HEK293 (cell line): ENCODE results near the gene SPATA24.

ENCODE experiments used
- CTCF ChIA-PET: fragments of 350-600 bp; formaldehyde crosslinking; extraction: SDS; loops from one replicate; lab custom pipeline; 2021; ENCODE audit warnings: antibody characterized with exemption; lab: Yijun Ruan, JAX
- POLR2A ChIA-PET: fragments of 300-600 bp; formaldehyde crosslinking; extraction: SDS; loops from one replicate; lab custom pipeline; 2020; ENCODE audit warnings: antibody characterized with exemption, inconsistent platforms; lab: Yijun Ruan, JAX
- H3K27ac ChIP-seq: fragments of 200-500 bp; sonication (Bioruptor generic); 2 replicates; pipeline ENCODE4 v1.5.1; 2014; ENCODE audit warnings: low read depth, low read length, control low read depth, inconsistent platforms; ENCODE audit errors: extremely low read depth
- H3K36me3 ChIP-seq, 2 experiments: fragments of 200-500 bp in 1 of 2; sonication (Bioruptor generic) in 1 of 2; 1 replicate in 1 of 2; 2 replicates in 1 of 2; pipeline ENCODE4 v1.5.1; 2014 to 2017; ENCODE audit warnings: inconsistent platforms in 2 of 2, low read length in 2 of 2; ENCODE audit not compliant: control insufficient read depth in 2 of 2, insufficient read depth in 1 of 2
- H3K4me1 ChIP-seq: fragments of 200-500 bp; sonication (Bioruptor generic); 2 replicates; pipeline ENCODE4 v1.5.1; 2014; ENCODE audit warnings: mild to moderate bottlenecking, low read length, inconsistent platforms; ENCODE audit not compliant: control insufficient read depth, insufficient read depth
- H3K4me3 ChIP-seq: 2 replicates; pipeline ENCODE4 v1.5.1; 2011; ENCODE audit warnings: low read depth, mild to moderate bottlenecking, control low read depth, low read length, moderate library complexity
- H3K9me3 ChIP-seq: fragments of 200-500 bp; sonication (Bioruptor generic); 2 replicates; pipeline ENCODE4 v1.5.1; 2014; ENCODE audit warnings: low read depth, low read length, inconsistent platforms; ENCODE audit not compliant: control insufficient read depth, insufficient read depth
- EGR2 ChIP-seq: fragments of 450-650 bp; formaldehyde crosslinking; IDR thresholded peaks from 2 replicates; pipeline ENCODE4 v1.5.1; 2016; ENCODE audit warnings: low read depth, missing biosample characterization, missing genetic modification characterization
- MZF1 ChIP-seq: fragments of 450-650 bp; formaldehyde crosslinking; IDR thresholded peaks from 2 replicates; pipeline ENCODE4 v1.5.1; 2017; ENCODE audit warnings: missing biosample characterization, missing genetic modification characterization, borderline replicate concordance
- SALL2 ChIP-seq: fragments of 450-650 bp; formaldehyde crosslinking; IDR thresholded peaks from 2 replicates; pipeline ENCODE4 v1.5.0; 2017; ENCODE audit warnings: missing biosample characterization, mild to moderate bottlenecking, missing genetic modification characterization, borderline replicate concordance
- ZNF132 ChIP-seq: fragments of 450-650 bp; formaldehyde crosslinking; IDR thresholded peaks from 2 replicates; pipeline ENCODE4 v1.5.1; 2017; ENCODE audit warnings: missing biosample characterization, missing genetic modification characterization, borderline replicate concordance
- ZNF140 ChIP-seq: fragments of 450-650 bp; formaldehyde crosslinking; IDR thresholded peaks from 2 replicates; pipeline ENCODE4 v1.5.1; 2016; ENCODE audit warnings: missing biosample characterization, missing genetic modification characterization
- ZNF146 ChIP-seq: fragments of 450-650 bp; formaldehyde crosslinking; IDR thresholded peaks from 2 replicates; pipeline ENCODE4 v1.5.1; 2016; ENCODE audit warnings: missing biosample characterization, missing genetic modification characterization
- ZNF169 ChIP-seq: fragments of 450-650 bp; formaldehyde crosslinking; IDR thresholded peaks from 2 replicates; pipeline ENCODE4 v1.5.1; 2016; ENCODE audit warnings: missing biosample characterization, missing genetic modification characterization
- ZNF175 ChIP-seq: fragments of 450-650 bp; formaldehyde crosslinking; IDR thresholded peaks from 2 replicates; pipeline ENCODE4 v1.5.1; 2016; ENCODE audit warnings: missing biosample characterization, missing genetic modification characterization
- ZNF211 ChIP-seq: fragments of 450-650 bp; formaldehyde crosslinking; IDR thresholded peaks from 2 replicates; pipeline ENCODE4 v1.5.1; 2016; ENCODE audit warnings: low read depth, missing biosample characterization, missing genetic modification characterization
- ZNF354C ChIP-seq: fragments of 450-650 bp; formaldehyde crosslinking; IDR thresholded peaks from 2 replicates; pipeline ENCODE4 v1.5.1; 2016; ENCODE audit warnings: missing biosample characterization, missing genetic modification characterization, low read depth, borderline replicate concordance
- ZNF366 ChIP-seq: fragments of 450-650 bp; formaldehyde crosslinking; conservative IDR thresholded peaks from 2 replicates; pipeline ENCODE4 v1.5.1; 2016; ENCODE audit warnings: missing biosample characterization, missing genetic modification characterization
- ZNF416 ChIP-seq: fragments of 450-650 bp; formaldehyde crosslinking; IDR thresholded peaks from 2 replicates; pipeline ENCODE4 v1.5.1; 2016; ENCODE audit warnings: missing biosample characterization, missing genetic modification characterization
- ZNF514 ChIP-seq: fragments of 450-650 bp; formaldehyde crosslinking; IDR thresholded peaks from 2 replicates; pipeline ENCODE4 v1.5.1; 2016; ENCODE audit warnings: missing biosample characterization, missing genetic modification characterization
- ZNF521 ChIP-seq: fragments of 450-650 bp; formaldehyde crosslinking; IDR thresholded peaks from 2 replicates; pipeline ENCODE4 v1.5.1; 2017; ENCODE audit warnings: missing biosample characterization, mild to moderate bottlenecking, missing genetic modification characterization
- ZNF571 ChIP-seq: fragments of 450-650 bp; formaldehyde crosslinking; IDR thresholded peaks from 2 replicates; pipeline ENCODE4 v1.5.0; 2017; ENCODE audit warnings: missing biosample characterization, missing genetic modification characterization
- ZNF791 ChIP-seq: fragments of 450-650 bp; formaldehyde crosslinking; IDR thresholded peaks from 2 replicates; pipeline ENCODE4 v1.5.1; 2016; ENCODE audit warnings: missing biosample characterization, missing genetic modification characterization
- ZSCAN16 ChIP-seq: fragments of 450-650 bp; formaldehyde crosslinking; IDR thresholded peaks from 2 replicates; pipeline ENCODE4 v1.5.1; 2016; ENCODE audit warnings: missing biosample characterization, missing genetic modification characterization
- TF ChIP-seq, protein P1 (sequence below): sonication (generic); formaldehyde crosslinking; IDR thresholded peaks from 2 replicates; pipeline ENCODE4 v1.8.1; 2022; ENCODE audit warnings: mild to moderate bottlenecking, moderate library complexity, missing genetic modification reagents
- TF ChIP-seq, protein P2 (sequence below): fragments of 450-650 bp; formaldehyde crosslinking; IDR thresholded peaks from 2 replicates; pipeline ENCODE4 v1.5.1; 2016; ENCODE audit warnings: missing biosample characterization, missing genetic modification characterization
- TF ChIP-seq, protein P3 (sequence below): fragments of 450-650 bp; formaldehyde crosslinking; IDR thresholded peaks from 2 replicates; pipeline ENCODE4 v1.5.0; 2017; ENCODE audit warnings: missing biosample characterization, missing genetic modification characterization, borderline replicate concordance
- TF ChIP-seq, protein P4 (sequence below): fragments of 450-650 bp; formaldehyde crosslinking; IDR thresholded peaks from 2 replicates; pipeline ENCODE4 v1.5.1; 2017; ENCODE audit warnings: missing biosample characterization, missing genetic modification characterization
- TF ChIP-seq, protein P5 (sequence below): fragments of 450-650 bp; formaldehyde crosslinking; IDR thresholded peaks from 2 replicates; pipeline ENCODE4 v1.5.1; 2016; ENCODE audit warnings: missing biosample characterization, missing genetic modification characterization
- TF ChIP-seq, protein P6 (sequence below): fragments of 450-650 bp; formaldehyde crosslinking; IDR thresholded peaks from 2 replicates; pipeline ENCODE4 v1.5.1; 2017; ENCODE audit warnings: missing biosample characterization, missing genetic modification characterization
- TF ChIP-seq, protein P7 (sequence below): fragments of 450-650 bp; formaldehyde crosslinking; IDR thresholded peaks from 2 replicates; pipeline ENCODE4; 2016; ENCODE audit warnings: missing biosample characterization, missing genetic modification characterization

The SPATA24 gene

DNA sequence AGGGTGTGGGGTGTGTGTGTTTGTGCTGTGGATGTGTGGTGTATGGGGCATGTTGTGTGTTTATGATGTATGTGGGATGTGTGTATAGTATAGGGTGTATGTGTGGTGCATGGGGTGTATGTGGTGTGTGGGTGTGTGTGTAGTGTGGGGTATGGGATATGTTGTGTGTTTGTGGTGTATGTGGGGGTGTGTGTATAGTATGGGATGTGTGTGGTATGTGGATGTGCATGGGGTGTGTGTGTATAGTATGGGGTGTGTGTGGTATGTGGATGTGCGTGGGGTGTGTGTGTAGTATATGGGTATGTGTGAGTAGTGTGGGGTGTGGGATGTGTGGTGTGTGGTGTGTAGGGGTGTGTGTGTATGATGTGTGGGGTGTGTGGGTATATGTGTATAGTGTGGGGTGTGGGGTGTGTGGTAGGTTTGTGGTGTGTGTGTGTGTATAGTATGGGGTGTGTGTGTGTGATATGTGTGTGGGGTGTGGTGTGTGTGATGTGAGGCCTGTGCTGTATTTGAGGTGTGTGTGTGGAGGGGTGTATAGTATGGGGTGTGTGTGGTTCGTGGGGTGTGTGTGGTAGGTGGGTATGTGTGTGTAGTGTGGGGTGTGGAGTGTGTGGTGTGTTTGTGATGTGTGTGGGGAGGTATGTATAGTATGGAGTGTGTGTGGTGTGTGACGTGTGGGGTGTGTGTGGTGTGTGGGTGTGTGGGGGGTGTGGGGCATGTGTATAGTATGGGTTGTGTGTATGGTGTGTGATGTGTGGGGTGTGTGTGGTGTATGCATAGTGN is 48.2 kb upstream of the SPATA24 start:
- H3K4me3 ChIP-seq = no peak overlapping the region
- no peak overlapping the region for H3K27ac ChIP-seq
- H3K4me1 ChIP-seq = no peaks in the 10 kb centered on the region
- POLR2A ChIA-PET = no interaction called here
- no peaks in the 10 kb centered on the region for H3K9me3 ChIP-seq
- H3K36me3 ChIP-seq = no peaks in the 10 kb centered on the region; a peak in 1 of 3 replicates
- CTCF ChIA-PET = no interaction called here
- TF ChIP-seq ZNF571 (tag by site-specific recombination) (peak; percentile 41; the same call in 1 of the 2 replicates), ZNF175 (no peak), MZF1 (no peak), ZNF132 (tag by site-specific recombination) (no peak), ZNF146 (0 out of 2 replicates have a peak, but pooled peaks have one; percentile 17), ZNF791 (tag by site-specific recombination) (peak; percentile 58; the same call in 1 of the 2 replicates), ZNF416 (no peak), SALL2 (tag by site-specific recombination) (no peak), ZSCAN16 (tag by site-specific recombination) (no peak), ZNF514 (tag by site-specific recombination) (no peak; the same call in 1 of the 2 replicates), ZNF354C (peak; percentile 25; the same call in 1 of the 2 replicates), ZNF169 (0 out of 2 replicates have a peak, but pooled peaks have one; percentile 31), ZNF211 (tag by site-specific recombination) (0 out of 2 replicates have a peak, but pooled peaks have one; percentile 32), EGR2 (peak; percentile 36; the same call in 1 of the 2 replicates), ZNF140 (tag by site-specific recombination) (peak; percentile 3; the same call in 1 of the 2 replicates), ZNF366 (tag by site-specific recombination) (no peak), ZNF521 (peak; percentile 17; the same call in 1 of the 2 replicates)
- TF ChIP-seq, protein P1, sequence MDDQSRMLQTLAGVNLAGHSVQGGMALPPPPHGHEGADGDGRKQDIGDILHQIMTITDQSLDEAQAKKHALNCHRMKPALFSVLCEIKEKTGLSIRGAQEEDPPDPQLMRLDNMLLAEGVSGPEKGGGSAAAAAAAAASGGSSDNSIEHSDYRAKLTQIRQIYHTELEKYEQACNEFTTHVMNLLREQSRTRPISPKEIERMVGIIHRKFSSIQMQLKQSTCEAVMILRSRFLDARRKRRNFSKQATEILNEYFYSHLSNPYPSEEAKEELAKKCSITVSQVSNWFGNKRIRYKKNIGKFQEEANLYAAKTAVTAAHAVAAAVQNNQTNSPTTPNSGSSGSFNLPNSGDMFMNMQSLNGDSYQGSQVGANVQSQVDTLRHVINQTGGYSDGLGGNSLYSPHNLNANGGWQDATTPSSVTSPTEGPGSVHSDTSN (CRISPR knock-in tag) = no peak
- TF ChIP-seq, protein P2, sequence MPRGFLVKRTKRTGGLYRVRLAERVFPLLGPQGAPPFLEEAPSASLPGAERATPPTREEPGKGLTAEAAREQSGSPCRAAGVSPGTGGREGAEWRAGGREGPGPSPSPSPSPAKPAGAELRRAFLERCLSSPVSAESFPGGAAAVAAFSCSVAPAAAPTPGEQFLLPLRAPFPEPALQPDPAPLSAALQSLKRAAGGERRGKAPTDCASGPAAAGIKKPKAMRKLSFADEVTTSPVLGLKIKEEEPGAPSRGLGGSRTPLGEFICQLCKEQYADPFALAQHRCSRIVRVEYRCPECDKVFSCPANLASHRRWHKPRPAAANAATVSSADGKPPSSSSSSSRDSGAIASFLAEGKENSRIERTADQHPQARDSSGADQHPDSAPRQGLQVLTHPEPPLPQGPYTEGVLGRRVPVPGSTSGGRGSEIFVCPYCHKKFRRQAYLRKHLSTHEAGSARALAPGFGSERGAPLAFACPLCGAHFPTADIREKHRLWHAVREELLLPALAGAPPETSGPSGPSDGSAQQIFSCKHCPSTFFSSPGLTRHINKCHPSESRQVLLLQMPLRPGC (tag by site-specific recombination) = 0 out of 2 replicates have a peak, but pooled peaks have one; percentile 8
- TF ChIP-seq, protein P3, sequence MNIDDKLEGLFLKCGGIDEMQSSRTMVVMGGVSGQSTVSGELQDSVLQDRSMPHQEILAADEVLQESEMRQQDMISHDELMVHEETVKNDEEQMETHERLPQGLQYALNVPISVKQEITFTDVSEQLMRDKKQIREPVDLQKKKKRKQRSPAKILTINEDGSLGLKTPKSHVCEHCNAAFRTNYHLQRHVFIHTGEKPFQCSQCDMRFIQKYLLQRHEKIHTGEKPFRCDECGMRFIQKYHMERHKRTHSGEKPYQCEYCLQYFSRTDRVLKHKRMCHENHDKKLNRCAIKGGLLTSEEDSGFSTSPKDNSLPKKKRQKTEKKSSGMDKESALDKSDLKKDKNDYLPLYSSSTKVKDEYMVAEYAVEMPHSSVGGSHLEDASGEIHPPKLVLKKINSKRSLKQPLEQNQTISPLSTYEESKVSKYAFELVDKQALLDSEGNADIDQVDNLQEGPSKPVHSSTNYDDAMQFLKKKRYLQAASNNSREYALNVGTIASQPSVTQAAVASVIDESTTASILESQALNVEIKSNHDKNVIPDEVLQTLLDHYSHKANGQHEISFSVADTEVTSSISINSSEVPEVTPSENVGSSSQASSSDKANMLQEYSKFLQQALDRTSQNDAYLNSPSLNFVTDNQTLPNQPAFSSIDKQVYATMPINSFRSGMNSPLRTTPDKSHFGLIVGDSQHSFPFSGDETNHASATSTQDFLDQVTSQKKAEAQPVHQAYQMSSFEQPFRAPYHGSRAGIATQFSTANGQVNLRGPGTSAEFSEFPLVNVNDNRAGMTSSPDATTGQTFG = 0 out of 2 replicates have a peak, but pooled peaks have one; percentile 20
- TF ChIP-seq, protein P4, sequence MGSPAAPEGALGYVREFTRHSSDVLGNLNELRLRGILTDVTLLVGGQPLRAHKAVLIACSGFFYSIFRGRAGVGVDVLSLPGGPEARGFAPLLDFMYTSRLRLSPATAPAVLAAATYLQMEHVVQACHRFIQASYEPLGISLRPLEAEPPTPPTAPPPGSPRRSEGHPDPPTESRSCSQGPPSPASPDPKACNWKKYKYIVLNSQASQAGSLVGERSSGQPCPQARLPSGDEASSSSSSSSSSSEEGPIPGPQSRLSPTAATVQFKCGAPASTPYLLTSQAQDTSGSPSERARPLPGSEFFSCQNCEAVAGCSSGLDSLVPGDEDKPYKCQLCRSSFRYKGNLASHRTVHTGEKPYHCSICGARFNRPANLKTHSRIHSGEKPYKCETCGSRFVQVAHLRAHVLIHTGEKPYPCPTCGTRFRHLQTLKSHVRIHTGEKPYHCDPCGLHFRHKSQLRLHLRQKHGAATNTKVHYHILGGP (tag by site-specific recombination) = peak; percentile 19; the same call in 1 of the 2 replicates
- TF ChIP-seq, protein P5, sequence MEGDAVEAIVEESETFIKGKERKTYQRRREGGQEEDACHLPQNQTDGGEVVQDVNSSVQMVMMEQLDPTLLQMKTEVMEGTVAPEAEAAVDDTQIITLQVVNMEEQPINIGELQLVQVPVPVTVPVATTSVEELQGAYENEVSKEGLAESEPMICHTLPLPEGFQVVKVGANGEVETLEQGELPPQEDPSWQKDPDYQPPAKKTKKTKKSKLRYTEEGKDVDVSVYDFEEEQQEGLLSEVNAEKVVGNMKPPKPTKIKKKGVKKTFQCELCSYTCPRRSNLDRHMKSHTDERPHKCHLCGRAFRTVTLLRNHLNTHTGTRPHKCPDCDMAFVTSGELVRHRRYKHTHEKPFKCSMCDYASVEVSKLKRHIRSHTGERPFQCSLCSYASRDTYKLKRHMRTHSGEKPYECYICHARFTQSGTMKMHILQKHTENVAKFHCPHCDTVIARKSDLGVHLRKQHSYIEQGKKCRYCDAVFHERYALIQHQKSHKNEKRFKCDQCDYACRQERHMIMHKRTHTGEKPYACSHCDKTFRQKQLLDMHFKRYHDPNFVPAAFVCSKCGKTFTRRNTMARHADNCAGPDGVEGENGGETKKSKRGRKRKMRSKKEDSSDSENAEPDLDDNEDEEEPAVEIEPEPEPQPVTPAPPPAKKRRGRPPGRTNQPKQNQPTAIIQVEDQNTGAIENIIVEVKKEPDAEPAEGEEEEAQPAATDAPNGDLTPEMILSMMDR = no peak
- TF ChIP-seq, protein P6, sequence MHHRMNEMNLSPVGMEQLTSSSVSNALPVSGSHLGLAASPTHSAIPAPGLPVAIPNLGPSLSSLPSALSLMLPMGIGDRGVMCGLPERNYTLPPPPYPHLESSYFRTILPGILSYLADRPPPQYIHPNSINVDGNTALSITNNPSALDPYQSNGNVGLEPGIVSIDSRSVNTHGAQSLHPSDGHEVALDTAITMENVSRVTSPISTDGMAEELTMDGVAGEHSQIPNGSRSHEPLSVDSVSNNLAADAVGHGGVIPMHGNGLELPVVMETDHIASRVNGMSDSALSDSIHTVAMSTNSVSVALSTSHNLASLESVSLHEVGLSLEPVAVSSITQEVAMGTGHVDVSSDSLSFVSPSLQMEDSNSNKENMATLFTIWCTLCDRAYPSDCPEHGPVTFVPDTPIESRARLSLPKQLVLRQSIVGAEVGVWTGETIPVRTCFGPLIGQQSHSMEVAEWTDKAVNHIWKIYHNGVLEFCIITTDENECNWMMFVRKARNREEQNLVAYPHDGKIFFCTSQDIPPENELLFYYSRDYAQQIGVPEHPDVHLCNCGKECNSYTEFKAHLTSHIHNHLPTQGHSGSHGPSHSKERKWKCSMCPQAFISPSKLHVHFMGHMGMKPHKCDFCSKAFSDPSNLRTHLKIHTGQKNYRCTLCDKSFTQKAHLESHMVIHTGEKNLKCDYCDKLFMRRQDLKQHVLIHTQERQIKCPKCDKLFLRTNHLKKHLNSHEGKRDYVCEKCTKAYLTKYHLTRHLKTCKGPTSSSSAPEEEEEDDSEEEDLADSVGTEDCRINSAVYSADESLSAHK = no peak
- TF ChIP-seq, protein P7, sequence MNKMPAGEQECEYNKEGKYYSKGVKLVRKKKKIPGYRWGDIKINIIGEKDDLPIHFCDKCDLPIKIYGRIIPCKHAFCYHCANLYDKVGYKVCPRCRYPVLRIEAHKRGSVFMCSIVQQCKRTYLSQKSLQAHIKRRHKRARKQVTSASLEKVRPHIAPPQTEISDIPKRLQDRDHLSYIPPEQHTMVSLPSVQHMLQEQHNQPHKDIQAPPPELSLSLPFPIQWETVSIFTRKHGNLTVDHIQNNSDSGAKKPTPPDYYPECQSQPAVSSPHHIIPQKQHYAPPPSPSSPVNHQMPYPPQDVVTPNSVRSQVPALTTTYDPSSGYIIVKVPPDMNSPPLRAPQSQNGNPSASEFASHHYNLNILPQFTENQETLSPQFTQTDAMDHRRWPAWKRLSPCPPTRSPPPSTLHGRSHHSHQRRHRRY (tag by site-specific recombination) = 0 out of 2 replicates have a peak, but pooled peaks have one; percentile 34
